Sigmoid colon (tissue), 7 donors: Measurements from ENCODE around the gene NOTCH3. TPM values are rescaled to one million over a fixed set of nuclear protein-coding genes. Genes with fewer than 3 reads are reported as not detected.

Experiments used
- DNase-seq: peaks from one replicate; pipeline ENCODE4 v3.0.0-alpha.2; 2019
- H3K27ac ChIP-seq, 4 donors: fragments of 200-600 bp; sonication (generic); one replicate each; pipeline ENCODE4 v1.5.1; 2016 to 2019; ENCODE audit warnings: mild to moderate bottlenecking in 1 of 4
- H3K27me3 ChIP-seq, 3 donors: fragments of 200-600 bp; sonication (generic); one replicate each; pipeline ENCODE4 v1.5.1; 2019; ENCODE audit warnings: mild to moderate bottlenecking in 1 of 3
- H3K36me3 ChIP-seq, 4 donors: fragments of 200-600 bp; sonication (generic); one replicate each; pipeline ENCODE4 v1.5.1; 2016 to 2019
- H3K4me1 ChIP-seq, 4 donors: fragments of 200-600 bp; sonication (generic); one replicate each; pipeline ENCODE4 v1.5.1; 2017 to 2019
- H3K4me3 ChIP-seq, 4 donors: fragments of 200-600 bp; sonication (generic); one replicate each; pipeline ENCODE4 v1.5.1; 2017 to 2019; ENCODE audit warnings: mild to moderate bottlenecking in 2 of 4, moderate library complexity in 1 of 4
- H3K9me3 ChIP-seq, 4 donors: fragments of 200-600 bp in 3 of 4; sonication (generic) in 3 of 4; one replicate each; pipeline versions ENCODE4 v1.5.1 to v1.6.1; 2013 to 2019
- EP300 ChIP-seq, 4 donors: sonication (generic); formaldehyde crosslinking; IDR thresholded peaks; one replicate each; pipeline ENCODE4 v1.6.1; 2017; ENCODE audit warnings: antibody characterized with exemption in 4 of 4
- POLR2A ChIP-seq, 2 donors: fragments of 450-650 bp; IDR thresholded peaks; one replicate each; pipeline ENCODE4 v1.6.1; 2016; ENCODE audit warnings: antibody characterized with exemption in 2 of 2, mild to moderate bottlenecking in 2 of 2, moderate library complexity in 2 of 2
- POLR2AphosphoS5 ChIP-seq, 4 donors: sonication (generic); formaldehyde crosslinking; IDR thresholded peaks; one replicate each; pipeline ENCODE4 v1.6.1; 2017; ENCODE audit warnings: antibody characterized with exemption in 4 of 4
- WGBS, 2 donors: extraction: QIAGEN DNeasy Blood & Tissue Kit; methylation state at CpG; one replicate each; pipeline ENCODE4 v1.1.7; 2013; 5-methylcytosine and 5-hydroxymethylcytosine counted together
- intact Hi-C: fragments of 100-400 bp; cut with DNase I; formaldehyde crosslinking; loops from one replicate; pipeline ENCODE4 v1.15.1; 2023
- polyA plus RNA-seq, 3 donors: library from polyadenylated mRNA; stranded (reverse); fragments of 200-250 nt; gene quantifications; one replicate each; pipeline ENCODE4 v1.2.3, GENCODE V29; 2013
- total RNA-seq, 4 donors: library from RNA; depleted of rRNA; stranded (reverse); fragments of >200 nt; gene quantifications; one replicate each; pipeline ENCODE4 v1.1.0, GENCODE V29; 2016
- TF ChIP-seq, protein P1 (sequence below), 4 experiments: fragments of 450-650 bp in 3 of 4; fragments of 200-600 bp in 1 of 4; IDR thresholded peaks; one replicate each; pipeline ENCODE4 v1.5.1; 2016 to 2019; ENCODE audit warnings: antibody characterized with exemption in 4 of 4, mild to moderate bottlenecking in 3 of 4, moderate library complexity in 2 of 4
- donor health status: healthy with polysubstance abuse.
- donor health status: Bipolar disorder and iron deficiency.
- donor health status: healthy.

Gene NOTCH3
- total and polyA plus RNA-seq, 7 donors: under 0.01 to 15.0 (median 3.9) TPM

DNA sequence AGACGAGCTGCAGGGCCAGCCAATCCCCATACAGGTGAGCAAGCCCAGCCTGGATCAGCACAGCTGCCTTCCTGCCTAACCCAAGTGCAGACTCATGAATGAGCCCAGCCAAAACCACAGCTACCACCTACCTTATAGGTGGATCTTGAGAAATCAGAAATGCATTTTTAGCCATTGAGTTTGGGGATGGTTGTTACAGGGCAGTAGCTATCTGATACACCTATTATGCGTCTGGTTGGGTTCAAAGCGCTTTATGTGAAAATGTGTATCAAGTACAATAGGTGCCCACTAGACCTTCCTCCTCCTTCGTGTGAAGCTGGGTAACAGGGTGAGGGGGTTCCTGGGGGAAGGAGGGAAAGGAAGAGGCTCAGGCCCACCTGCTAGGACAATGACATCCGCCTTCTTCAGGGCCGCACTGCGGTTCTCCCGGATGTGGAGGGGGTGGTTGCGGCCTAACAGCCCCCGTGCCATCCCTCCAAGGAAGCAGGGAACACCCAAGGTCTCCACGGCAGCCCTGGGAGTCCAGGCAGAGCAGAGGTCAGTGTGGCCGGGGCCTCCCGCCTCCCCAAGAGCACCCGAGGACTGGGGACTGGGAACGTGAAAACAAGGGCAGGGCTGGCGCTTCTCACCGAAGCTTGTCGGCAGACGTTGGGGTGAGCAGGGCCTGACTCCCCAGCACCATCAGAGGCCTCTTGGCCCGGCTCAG, 81.9 kb downstream of the NOTCH3 start:
- intact Hi-C loops: no loop called here
- 96% methylated on average over 20 of the region's 20 CpGs for WGBS, 2 donors
- Histone ChIP-seq H3K4me3 (no peak overlapping the region), H3K4me1 (peaks cover 0 to 39% (median 29%) of the 10 kb centered on the region in 4 donors), H3K27me3 (no peaks in the 10 kb centered on the region), H3K9me3 (no peaks in the 10 kb centered on the region), H3K36me3 (peaks cover 36 to 86% (median 63%) of the 10 kb centered on the region in 4 donors), H3K27ac (no peak overlapping the region)
- TF ChIP-seq EP300 (IDR thresholded peaks at IDR 0.05) (no peak), POLR2A (IDR thresholded peaks at IDR 0.05) (no peak), POLR2AphosphoS5 (IDR thresholded peaks at IDR 0.05) (no peak)
- no peak for DNase-seq

DNA sequence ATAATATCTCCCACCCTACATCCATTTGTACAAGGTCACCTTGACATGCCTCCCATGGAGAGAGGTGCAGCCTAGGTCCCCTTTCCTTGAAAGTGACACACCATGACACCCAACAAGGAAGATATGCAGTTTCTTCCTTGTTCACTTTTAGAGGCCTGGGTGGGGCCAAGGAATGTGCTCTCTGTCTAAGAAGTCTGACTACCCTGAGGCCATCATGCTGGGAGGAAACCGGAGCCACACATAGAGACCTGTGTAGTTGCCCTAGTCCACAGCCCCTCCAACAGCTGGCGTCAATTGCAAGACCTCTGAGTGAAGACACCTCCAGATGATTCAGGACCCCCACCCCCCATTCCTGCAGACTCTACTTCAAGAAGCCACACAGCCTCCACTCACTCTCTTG, 82.5 kb downstream of the NOTCH3 start:
- intact Hi-C loops: no loop called here
- Histone ChIP-seq H3K36me3 (peaks cover 42 to 93% (median 69%) of the 10 kb centered on the region in 4 donors), H3K27me3 (no peaks in the 10 kb centered on the region), H3K4me1 (peaks cover 0 to 36% (median 23%) of the 10 kb centered on the region in 4 donors), H3K27ac (no peak overlapping the region), H3K4me3 (no peak overlapping the region), H3K9me3 (no peaks in the 10 kb centered on the region)
- 95 to 96% methylated on average over 2 of the region's 2 CpGs for WGBS, 2 donors
- no peak for DNase-seq
- TF ChIP-seq, protein P1, sequence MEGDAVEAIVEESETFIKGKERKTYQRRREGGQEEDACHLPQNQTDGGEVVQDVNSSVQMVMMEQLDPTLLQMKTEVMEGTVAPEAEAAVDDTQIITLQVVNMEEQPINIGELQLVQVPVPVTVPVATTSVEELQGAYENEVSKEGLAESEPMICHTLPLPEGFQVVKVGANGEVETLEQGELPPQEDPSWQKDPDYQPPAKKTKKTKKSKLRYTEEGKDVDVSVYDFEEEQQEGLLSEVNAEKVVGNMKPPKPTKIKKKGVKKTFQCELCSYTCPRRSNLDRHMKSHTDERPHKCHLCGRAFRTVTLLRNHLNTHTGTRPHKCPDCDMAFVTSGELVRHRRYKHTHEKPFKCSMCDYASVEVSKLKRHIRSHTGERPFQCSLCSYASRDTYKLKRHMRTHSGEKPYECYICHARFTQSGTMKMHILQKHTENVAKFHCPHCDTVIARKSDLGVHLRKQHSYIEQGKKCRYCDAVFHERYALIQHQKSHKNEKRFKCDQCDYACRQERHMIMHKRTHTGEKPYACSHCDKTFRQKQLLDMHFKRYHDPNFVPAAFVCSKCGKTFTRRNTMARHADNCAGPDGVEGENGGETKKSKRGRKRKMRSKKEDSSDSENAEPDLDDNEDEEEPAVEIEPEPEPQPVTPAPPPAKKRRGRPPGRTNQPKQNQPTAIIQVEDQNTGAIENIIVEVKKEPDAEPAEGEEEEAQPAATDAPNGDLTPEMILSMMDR (IDR thresholded peaks at IDR 0.05): no peak
- TF ChIP-seq POLR2A (IDR thresholded peaks at IDR 0.05) (no peak), EP300 (IDR thresholded peaks at IDR 0.05) (no peak), POLR2AphosphoS5 (IDR thresholded peaks at IDR 0.05) (no peak)

DNA sequence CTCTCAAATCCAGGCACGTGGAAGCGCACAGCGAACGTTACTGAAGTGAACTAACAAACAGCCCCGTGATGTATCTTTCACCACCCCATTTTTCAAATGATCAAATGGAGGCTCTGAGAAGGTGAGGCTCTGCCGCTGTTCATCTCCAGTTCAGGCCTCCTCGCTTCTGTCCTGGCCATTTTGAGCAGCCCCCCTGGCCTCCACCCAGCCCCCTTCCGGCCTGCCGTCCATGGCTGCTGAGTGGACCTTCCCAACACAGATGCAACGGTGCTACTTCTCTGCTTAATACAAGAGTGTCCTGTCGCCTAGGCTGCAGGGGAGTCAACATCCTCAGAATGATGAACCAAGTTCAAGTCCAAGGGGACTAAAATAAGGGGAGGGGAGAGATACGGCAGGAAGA, 83.9 kb downstream of the NOTCH3 start:
- 88 to 94% methylated on average over 12 of the region's 12 CpGs for WGBS, 2 donors
- TF ChIP-seq EP300 (IDR thresholded peaks at IDR 0.05): no peak
- TF ChIP-seq, protein P1 (IDR thresholded peaks at IDR 0.05): no peak
- no peak for TF ChIP-seq POLR2AphosphoS5 (IDR thresholded peaks at IDR 0.05)
- TF ChIP-seq POLR2A (IDR thresholded peaks at IDR 0.05): no peak
- Histone ChIP-seq H3K9me3 (no peaks in the 10 kb centered on the region), H3K4me3 (no peak overlapping the region), H3K36me3 (peaks cover 54 to 95% (median 76%) of the 10 kb centered on the region in 4 donors), H3K27ac (peak overlapping the region in 2 of 4 donors; percentile 64 to 76), H3K4me1 (peaks cover 0 to 27% (median 13%) of the 10 kb centered on the region in 4 donors), H3K27me3 (no peaks in the 10 kb centered on the region)
- no peak for DNase-seq
- intact Hi-C loops: no loop called here

DNA sequence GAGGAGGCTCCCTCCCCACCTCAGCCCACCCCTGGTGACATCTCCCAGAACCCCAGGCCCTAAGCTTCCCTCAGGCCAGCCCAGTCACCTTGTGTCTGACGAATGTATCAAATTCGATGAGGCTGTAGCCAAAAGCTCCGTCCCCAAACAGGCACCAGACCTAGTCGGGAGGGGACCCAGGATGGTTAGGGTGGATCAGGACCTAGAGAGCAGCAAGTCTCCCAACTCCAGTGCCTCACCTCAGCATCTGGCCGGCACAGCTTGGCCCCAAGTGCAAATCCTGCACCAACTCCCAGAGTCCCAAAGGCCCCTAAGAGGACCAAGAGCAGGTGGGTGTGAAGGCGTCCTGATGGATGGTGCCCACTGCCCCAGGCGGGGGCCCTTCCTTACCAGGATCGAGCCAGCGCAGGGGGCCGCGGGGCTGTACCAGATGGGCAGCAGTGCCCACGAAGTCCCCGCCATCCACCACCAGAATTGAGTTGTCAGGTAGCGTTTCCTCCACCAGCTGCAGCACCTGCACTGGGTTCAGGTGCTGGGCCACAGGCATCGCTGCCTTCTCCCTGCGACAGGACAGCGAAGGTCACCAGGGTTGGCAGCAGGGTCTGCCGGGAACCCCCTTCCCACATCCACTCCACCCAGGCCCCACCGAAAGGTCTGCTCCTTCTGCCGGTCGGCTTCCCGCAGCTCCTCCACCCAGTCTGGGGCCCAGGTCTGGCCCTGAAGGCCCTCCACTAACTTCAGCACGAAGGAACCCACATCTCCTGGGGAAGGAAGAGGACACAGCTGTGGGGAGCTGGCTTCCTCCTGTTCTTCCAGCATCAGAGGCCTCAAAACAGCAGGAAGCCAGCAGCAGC, 84.8 kb downstream of the NOTCH3 start:
- Histone ChIP-seq H3K9me3 (no peaks in the 10 kb centered on the region), H3K4me1 (peaks cover 0 to 27% (median 13%) of the 10 kb centered on the region in 4 donors), H3K27ac (peak overlapping the region; percentile 62 to 76 (median 66)), H3K4me3 (no peak overlapping the region), H3K36me3 (peaks cover 60 to 95% (median 75%) of the 10 kb centered on the region in 4 donors), H3K27me3 (no peaks in the 10 kb centered on the region)
- intact Hi-C loops: no loop called here
- DNase-seq: no peak
- TF ChIP-seq, protein P1 (IDR thresholded peaks at IDR 0.05): no peak
- peak in 2 of 4 donors; percentile 16 to 23 for TF ChIP-seq POLR2AphosphoS5 (IDR thresholded peaks at IDR 0.05)
- WGBS, 2 donors: 79 to 86% methylated on average over 23 of the region's 23 CpGs

DNA sequence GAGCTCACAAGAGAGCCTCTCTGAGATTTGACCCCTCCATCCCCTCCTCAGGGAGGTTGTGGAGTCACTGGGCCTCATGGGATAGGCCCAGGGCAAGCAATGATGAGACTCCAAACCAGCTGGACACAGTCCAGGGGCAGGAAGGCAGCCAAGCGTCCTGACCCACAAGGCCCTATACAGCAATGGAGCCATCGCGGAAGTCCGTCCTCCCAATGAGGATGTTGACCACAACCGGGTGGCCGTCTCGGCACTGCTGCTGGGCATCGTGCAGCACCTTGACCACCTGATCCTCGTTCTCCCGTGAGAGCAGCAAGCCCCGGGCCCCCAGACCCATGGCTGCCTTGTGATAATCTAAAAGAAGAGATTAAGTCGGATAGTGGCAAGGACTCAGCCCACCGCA, 85.7 kb downstream of the NOTCH3 start:
- Histone ChIP-seq H3K4me3 (no peak overlapping the region), H3K4me1 (peaks cover 0 to 27% (median 13%) of the 10 kb centered on the region in 4 donors), H3K36me3 (peaks cover 61 to 95% (median 72%) of the 10 kb centered on the region in 4 donors), H3K27me3 (no peaks in the 10 kb centered on the region), H3K27ac (peak overlapping the region; percentile 62 to 76 (median 66)), H3K9me3 (no peaks in the 10 kb centered on the region)
- TF ChIP-seq EP300 (IDR thresholded peaks at IDR 0.05): no peak
- TF ChIP-seq POLR2AphosphoS5 (IDR thresholded peaks at IDR 0.05): peak in 1 of 4 donors; percentile 28
- no peak for TF ChIP-seq POLR2A (IDR thresholded peaks at IDR 0.05)
- peak; percentile 90 for DNase-seq
- intact Hi-C loops: no loop called here
- 79 to 87% methylated on average over 13 of the region's 13 CpGs for WGBS, 2 donors
